A549 (cell line): ENCODE results near the gene NOP9. TPM values are rescaled to one million over a fixed set of nuclear protein-coding genes. Genes with fewer than 3 reads are reported as not detected.

Experiments
- ATAC-seq, 2 experiments: fragments of 200-7000 bp in 1 of 2; fragments of >200 bp in 1 of 2; cut with Nextera tagmentation in 1 of 2; cut with Tn5 transposase in 1 of 2; 3 replicates each; pipeline versions ENCODE4 v1.8.0 to v1.9.1; 2018 to 2020; ENCODE audit warnings: mild to moderate bottlenecking in 1 of 2, moderate library complexity in 1 of 2
- CTCF ChIA-PET: fragments of 300-600 bp; sonication (Branson Sonifier 250); formaldehyde crosslinking; extraction: SDS; loops from one replicate; lab custom pipeline; 2021; ENCODE audit warnings: antibody characterized with exemption, inconsistent platforms; lab: Yijun Ruan, JAX
- POLR2A ChIA-PET: fragments of 350-600 bp; formaldehyde crosslinking; extraction: SDS; loops from one replicate; lab custom pipeline; 2021; ENCODE audit warnings: antibody characterized with exemption, inconsistent platforms; lab: Yijun Ruan, JAX
- DNase-seq, 2 experiments: peaks; one replicate each; pipeline versions ENCODE4 v3.0.0 to v3.0.0-alpha.2; 2011 to 2016; ENCODE audit warnings: low read depth in 1 of 2, low spot score in 1 of 2
- FAIRE-seq: peaks from 2 replicates; lab custom pipeline; 2011; peaks lifted over from hg19 to GRCh38; lab: Jason Lieb, UNC
- H3K27ac ChIP-seq, 2 experiments: fragments of >200 bp; sonication (Bioruptor Twin); formaldehyde crosslinking; 3 replicates each; pipeline ENCODE4 v1.5.1; 2016 to 2017
- H3K4me1 ChIP-seq: fragments of >200 bp; sonication (Bioruptor Twin); formaldehyde crosslinking; 3 replicates; pipeline ENCODE4 v1.6.1; 2016
- H3K4me2 ChIP-seq: fragments of >200 bp; sonication (Bioruptor Twin); formaldehyde crosslinking; 3 replicates; pipeline ENCODE4 v1.6.1; 2016
- H3K4me3 ChIP-seq: fragments of >200 bp; sonication (Bioruptor Twin); formaldehyde crosslinking; 3 replicates; pipeline ENCODE4 v1.5.1; 2016
- H3K9me3 ChIP-seq: fragments of >200 bp; sonication (Bioruptor Twin); formaldehyde crosslinking; 3 replicates; pipeline ENCODE4 v1.6.1; 2016
- BCL3 ChIP-seq: fragments of >200 bp; sonication (Bioruptor Twin); formaldehyde crosslinking; IDR thresholded peaks from 3 replicates; pipeline ENCODE4 v1.6.1; 2016
- CHD4 ChIP-seq: fragments of 200-600 bp; sonication (generic); IDR thresholded peaks from 2 replicates; pipeline ENCODE4 v1.6.1; 2016; ENCODE audit warnings: antibody characterized with exemption, mild to moderate bottlenecking, borderline replicate concordance
- CTCF ChIP-seq: fragments of >200 bp; sonication (Bioruptor Twin); formaldehyde crosslinking; IDR thresholded peaks from 3 replicates; pipeline ENCODE4 v1.5.1; 2016
- EHF ChIP-seq: fragments of 250-450 bp; sonication (Bioruptor Pico); IDR thresholded peaks from 2 replicates; pipeline ENCODE4 v1.5.0; 2020; ENCODE audit warnings: mild to moderate bottlenecking
- ELK1 ChIP-seq: fragments of 150-350 bp; IDR thresholded peaks from 2 replicates; pipeline ENCODE4 v1.6.1; 2014; ENCODE audit warnings: low read depth, mild to moderate bottlenecking, low read length
- EP300 ChIP-seq, 2 experiments: fragments of >200 bp; sonication (Bioruptor Twin); formaldehyde crosslinking; IDR thresholded peaks; 2 replicates in 1 of 2; 3 replicates in 1 of 2; pipeline ENCODE4 v1.6.1; 2016 to 2017
- FOSL2 ChIP-seq, 2 experiments: fragments of 450-650 bp in 1 of 2; fragments of >200 bp in 1 of 2; sonication (Bioruptor Twin) in 1 of 2; formaldehyde crosslinking; IDR thresholded peaks; 2 replicates each; pipeline versions ENCODE4 v1.5.0 to v1.6.1; 2016 to 2020; ENCODE audit warnings: mild to moderate bottlenecking in 1 of 2, moderate library complexity in 1 of 2
- HES2 ChIP-seq: fragments of >200 bp; sonication (Bioruptor Twin); formaldehyde crosslinking; IDR thresholded peaks from 2 replicates; pipeline ENCODE4 v1.6.1; 2016
- HOXA7 ChIP-seq: fragments of 250-450 bp; sonication (Bioruptor Pico); IDR thresholded peaks from 2 replicates; pipeline ENCODE4 v1.5.0; 2020; ENCODE audit warnings: mild to moderate bottlenecking, moderate library complexity
- HOXB13 ChIP-seq: fragments of 250-450 bp; sonication (Bioruptor Pico); IDR thresholded peaks from 2 replicates; pipeline ENCODE4 v1.5.0; 2020; ENCODE audit warnings: low read depth, mild to moderate bottlenecking, moderate library complexity
- HOXB5 ChIP-seq: fragments of 250-450 bp; sonication (Bioruptor Pico); IDR thresholded peaks from 2 replicates; pipeline ENCODE4 v1.5.0; 2020; ENCODE audit warnings: mild to moderate bottlenecking, moderate library complexity
- JUNB ChIP-seq: fragments of >200 bp; sonication (Bioruptor Twin); formaldehyde crosslinking; IDR thresholded peaks from 2 replicates; pipeline ENCODE4 v1.6.1; 2016
- KDM1A ChIP-seq: fragments of 200-600 bp; sonication (generic); IDR thresholded peaks from 2 replicates; pipeline ENCODE4 v1.6.1; 2016; ENCODE audit warnings: low read depth, mild to moderate bottlenecking
- NFE2L2 ChIP-seq: fragments of 150-350 bp; conservative IDR thresholded peaks from 2 replicates; pipeline ENCODE4 v1.6.1; 2014; ENCODE audit warnings: low read length
- POLR2A ChIP-seq: IDR thresholded peaks from 2 replicates; pipeline ENCODE4 v1.6.1; 2012; ENCODE audit warnings: mild to moderate bottlenecking, low read length
- RCOR1 ChIP-seq: fragments of 150-350 bp; IDR thresholded peaks from 2 replicates; pipeline ENCODE4 v1.6.1; 2014; ENCODE audit warnings: antibody characterized with exemption, low read length, low read depth
- RFX5 ChIP-seq: fragments of 450-650 bp; IDR thresholded peaks from 2 replicates; pipeline ENCODE4 v1.7.1; 2014; ENCODE audit warnings: antibody characterized with exemption, mild to moderate bottlenecking, moderate library complexity
- RNF2 ChIP-seq: fragments of 200-600 bp; sonication (generic); IDR thresholded peaks from 2 replicates; pipeline ENCODE4 v1.6.1; 2016; ENCODE audit warnings: low read depth, mild to moderate bottlenecking, antibody characterized with exemption, moderate library complexity, borderline replicate concordance
- SREBF2 ChIP-seq: fragments of 450-650 bp; IDR thresholded peaks from 2 replicates; pipeline ENCODE4 v1.6.1; 2014; ENCODE audit warnings: mild to moderate bottlenecking, moderate library complexity
- TFCP2L1 ChIP-seq: fragments of 250-450 bp; sonication (Bioruptor Pico); IDR thresholded peaks from 2 replicates; pipeline ENCODE4 v1.5.0; 2021; ENCODE audit warnings: mild to moderate bottlenecking
- TP53 ChIP-seq: fragments of 250-450 bp; sonication (Bioruptor Pico); IDR thresholded peaks from 2 replicates; pipeline ENCODE4 v1.5.0; 2021; ENCODE audit warnings: mild to moderate bottlenecking, moderate library complexity
- USF2 ChIP-seq: fragments of 450-650 bp; IDR thresholded peaks from 2 replicates; pipeline ENCODE4 v1.6.1; 2014; ENCODE audit warnings: antibody characterized with exemption
- ZC3H11A ChIP-seq: fragments of 450-650 bp; IDR thresholded peaks from 2 replicates; pipeline ENCODE4 v1.6.1; 2014; ENCODE audit warnings: antibody characterized with exemption, mild to moderate bottlenecking
- ZNF302 ChIP-seq: fragments of 250-450 bp; sonication (Bioruptor Pico); IDR thresholded peaks from 2 replicates; pipeline ENCODE4 v1.9.0; 2021; ENCODE audit warnings: inconsistent platforms, mild to moderate bottlenecking, moderate library complexity
- ZSCAN20 ChIP-seq: fragments of 250-450 bp; sonication (Bioruptor Pico); IDR thresholded peaks from 2 replicates; pipeline ENCODE4 v1.8.0; 2022; ENCODE audit warnings: mild to moderate bottlenecking, moderate library complexity
- WGBS: methylation state at CpG from one replicate; pipeline ENCODE4 v1.1.6; 2017; ENCODE audit errors: missing lambda C conversion rate; 5-methylcytosine and 5-hydroxymethylcytosine counted together
- polyA plus RNA-seq, 4 experiments: library from polyadenylated mRNA; depleted of rRNA in 3 of 4; stranded (reverse); fragments of >200 nt; fragmentation: RNase III in 1 of 4; extraction: RNeasy Plus Mini Kit Qiagen cat#74134 plus additional on column Dnase treatment in 1 of 4; gene quantifications; 2 replicates in 3 of 4; 3 replicates in 1 of 4; pipeline ENCODE4 v1.2.3, GENCODE V29; 2011 to 2017

Gene NOP9
- polyA plus RNA-seq, 2 of the 4 experiments (the other 2 are of a cell fraction) = 16.5 to 24.5 TPM

- 83% methylated on average over 16 of the region's 16 CpGs for WGBS
- FAIRE-seq = no peak
- Histone ChIP-seq H3K4me1 (peaks cover 8% of the 10 kb centered on the region), H3K4me2 (no peak overlapping the region), H3K4me3 (no peak overlapping the region), H3K27ac (0 out of 6 replicates have a peak overlapping the region, but pooled peaks of 1 of the 2 experiments have one; percentile 49), H3K9me3 (no peaks in the 10 kb centered on the region)
- CTCF ChIA-PET = interaction anchor here (1.0 to 34.0 kb wide), 4 partner anchors 11 to 47 kb away, joined by 3 to 469 read pairs (median 44); partner anchors contain the start of genes CHMP4A, CIDEB, DHRS1 and LTB4R
- no peak for DNase-seq
- TF ChIP-seq TP53 (CRISPR knock-in tag) (no peak), CTCF (no peak), KDM1A (no peak), TFCP2L1 (no peak), EP300 (IDR thresholded peaks at IDR 0.05) (no peak), HOXA7 (CRISPR knock-in tag) (no peak), NFE2L2 (no peak), HOXB5 (no peak), RCOR1 (no peak), FOSL2 (IDR thresholded peaks at IDR 0.05) (no peak), FOSL2 (CRISPR knock-in tag; IDR thresholded peaks at IDR 0.05) (no peak), ELK1 (no peak), HOXB13 (CRISPR knock-in tag) (no peak), RFX5 (no peak), BCL3 (no peak), USF2 (no peak), SREBF2 (no peak)
- POLR2A ChIA-PET = interaction anchor here (2.0 kb wide), 1 partner anchor 11 kb away, joined by 12 read pairs; the partner anchor contains the start of gene RABGGTA
- no peak for ATAC-seq
Observed at GRCh38 chr14:24260026-24260779, 39.4 kb upstream of the NOP9 start.

GRCh38 chr14:24260780-24261157 lies 38.9 kb upstream of the NOP9 start:
- TF ChIP-seq POLR2A = no peak
- TF ChIP-seq EHF (CRISPR knock-in tag) = no peak
- TF ChIP-seq CHD4 = no peak
- no peak for TF ChIP-seq HOXB13 (CRISPR knock-in tag)
- TF ChIP-seq HES2 = no peak
- TF ChIP-seq ZNF302 = no peak
- no peak for TF ChIP-seq ZC3H11A
- no peak for TF ChIP-seq JUNB
- no peak for TF ChIP-seq ELK1
- TF ChIP-seq RNF2 = no peak
- no peak for TF ChIP-seq ZSCAN20 (CRISPR knock-in tag)
- no peak for TF ChIP-seq SREBF2
- TF ChIP-seq KDM1A = no peak
- peaks cover 8% of the 10 kb centered on the region for H3K4me1 ChIP-seq
- no peak overlapping the region for H3K4me3 ChIP-seq
- WGBS = 71% methylated on average over 4 of the region's 4 CpGs
- no peak for ATAC-seq
- DNase-seq = no peak
- H3K9me3 ChIP-seq = no peaks in the 10 kb centered on the region
- ChIA-PET CTCF (interaction anchor here (1.0 to 34.0 kb wide), 4 partner anchors 11 to 47 kb away, joined by 3 to 469 read pairs (median 44); partner anchors contain the start of genes CHMP4A, CIDEB, DHRS1 and LTB4R), POLR2A (interaction anchor here (2.0 kb wide), 1 partner anchor 10 kb away, joined by 12 read pairs; the partner anchor contains the start of gene RABGGTA)
- H3K27ac ChIP-seq = no peak overlapping the region
- no peak for FAIRE-seq
- no peak overlapping the region for H3K4me2 ChIP-seq
